ENCODE data around the gene PUM2. TPM values are rescaled to one million over a fixed set of nuclear protein-coding genes. Genes with fewer than 3 reads are reported as not detected.

PUM2 gene
- total RNA-seq, 1 donor from 2014 or later = 130 TPM

- DNase-seq = no peak
- Mint-ChIP-seq H3K4me3 (no peak overlapping the region), H3K9me3 (no peaks in the 10 kb centered on the region), H3K27ac (no peak overlapping the region), H3K27me3 (no peaks in the 10 kb centered on the region), H3K4me1 (no peaks in the 10 kb centered on the region), H3K36me3 (ENCODE audit: low read depth) (no peaks in the 10 kb centered on the region)
- intact Hi-C loops (cut with micrococcal nuclease) = no loop called here
Measured at GRCh38 chr2:20203072-20203471, 147.6 kb downstream of the PUM2 start.

GRCh38 chr2:20201671-20202070 is 149.0 kb downstream of the PUM2 start:
- no peaks in the 10 kb centered on the region for H3K4me1 Mint-ChIP-seq
- no peak overlapping the region for H3K27ac Mint-ChIP-seq
- no peaks in the 10 kb centered on the region for H3K9me3 Mint-ChIP-seq
- intact Hi-C loops (cut with micrococcal nuclease) = no loop called here
- H3K4me3 Mint-ChIP-seq = no peak overlapping the region
- H3K36me3 Mint-ChIP-seq (ENCODE audit: low read depth) = no peaks in the 10 kb centered on the region
- H3K27me3 Mint-ChIP-seq = no peaks in the 10 kb centered on the region
- no peak for DNase-seq

- no peak overlapping the region for H3K4me3 Mint-ChIP-seq
Measured at GRCh38 chr2:20200697-20201555, 149.7 kb downstream of the PUM2 start.

GRCh38 chr2:20199633-20200270 is 150.9 kb downstream of the PUM2 start:
- H3K9me3 Mint-ChIP-seq = no peaks in the 10 kb centered on the region
- no peaks in the 10 kb centered on the region for H3K36me3 Mint-ChIP-seq (ENCODE audit: low read depth)
- no peak overlapping the region for H3K27ac Mint-ChIP-seq
- intact Hi-C loops (cut with micrococcal nuclease) = no loop called here
- H3K4me3 Mint-ChIP-seq = no peak overlapping the region
- no peaks in the 10 kb centered on the region for H3K27me3 Mint-ChIP-seq
- no peaks in the 10 kb centered on the region for H3K4me1 Mint-ChIP-seq
- DNase-seq = no peak

More at GRCh38 chr2:20200697-20201555, 149.7 kb downstream of the PUM2 start:
- Mint-ChIP-seq H3K9me3 (no peaks in the 10 kb centered on the region), H3K36me3 (ENCODE audit: low read depth) (no peaks in the 10 kb centered on the region), H3K4me1 (no peaks in the 10 kb centered on the region), H3K27me3 (no peaks in the 10 kb centered on the region), H3K27ac (no peak overlapping the region)
- no peak for DNase-seq
- intact Hi-C loops (cut with micrococcal nuclease) = no loop called here

- no peak for DNase-seq
- Mint-ChIP-seq H3K4me1 (no peaks in the 10 kb centered on the region), H3K9me3 (no peaks in the 10 kb centered on the region), H3K27ac (no peak overlapping the region), H3K36me3 (ENCODE audit: low read depth) (no peaks in the 10 kb centered on the region), H3K27me3 (no peaks in the 10 kb centered on the region), H3K4me3 (no peak overlapping the region)
- intact Hi-C loops (cut with micrococcal nuclease) = no loop called here
Measured at GRCh38 chr2:20198796-20199632, 151.6 kb downstream of the PUM2 start.

Other genes starting within 250 kb of the PUM2 start
- gene SDC1, start 125.7 kb downstream of the PUM2 start, total RNA-seq = 0.63 and 1.1 TPM in 2 replicates
- gene RHOB, start 96.2 kb upstream of the PUM2 start, total RNA-seq = 16.4 and 18.5 TPM in 2 replicates

Data from activated CD4-positive, alpha-beta T cell treated with anti-CD3 and anti-CD28 coated beads, Interleukin-2, amount 10 ng/mL, durations not matched to agents 24 days and 14 days (primary cell).